GM12801 (cell line): Measurements from ENCODE around the gene TGFB3.

Experiments used
- CTCF ChIP-seq: IDR thresholded peaks from one replicate; pipeline ENCODE4 v1.5.1; 2011; ENCODE audit warnings: control low read depth; ENCODE audit not compliant: insufficient read length; ENCODE audit errors: extremely low read depth

The TGFB3 gene

DNA sequence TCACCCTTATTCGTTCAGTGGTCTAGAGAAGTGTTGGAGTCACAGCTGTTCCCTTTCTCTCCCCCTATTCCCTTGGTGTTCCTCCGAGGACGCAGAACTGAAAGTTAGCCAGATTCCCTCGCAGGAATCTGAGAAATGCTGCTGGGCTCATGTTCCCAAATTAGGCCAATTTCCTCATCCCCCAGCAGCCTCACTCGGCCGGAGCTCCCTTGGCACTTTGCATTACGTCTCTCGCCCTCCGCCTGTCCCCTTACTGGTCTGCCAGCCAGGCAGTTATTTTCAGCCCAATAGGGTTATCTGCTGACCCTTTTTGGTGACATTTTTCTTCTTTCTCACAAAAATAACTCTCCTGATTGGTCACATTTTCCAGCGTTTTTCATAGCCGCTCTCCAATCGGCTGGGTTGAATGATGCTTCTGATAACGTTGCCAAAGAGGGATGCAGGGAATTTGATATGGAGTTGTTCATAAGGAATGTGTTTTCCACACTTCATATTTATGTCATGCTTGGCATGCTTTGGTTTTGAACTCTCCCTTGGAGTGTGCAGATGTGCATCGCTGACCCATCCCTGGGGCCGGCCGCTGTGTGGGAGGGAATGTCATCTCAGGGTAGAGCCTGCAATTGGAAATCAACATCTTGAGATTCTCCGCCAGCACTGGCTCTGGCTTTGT lies 13.7 kb upstream of the TGFB3 start:
- no peak for TF ChIP-seq CTCF

- no peak for TF ChIP-seq CTCF
Measured at GRCh38 chr14:75993567-75994041, 11.8 kb upstream of the TGFB3 start.

GRCh38 chr14:75991753-75992152 lies 10.0 kb upstream of the TGFB3 start:
- no peak for TF ChIP-seq CTCF

DNA sequence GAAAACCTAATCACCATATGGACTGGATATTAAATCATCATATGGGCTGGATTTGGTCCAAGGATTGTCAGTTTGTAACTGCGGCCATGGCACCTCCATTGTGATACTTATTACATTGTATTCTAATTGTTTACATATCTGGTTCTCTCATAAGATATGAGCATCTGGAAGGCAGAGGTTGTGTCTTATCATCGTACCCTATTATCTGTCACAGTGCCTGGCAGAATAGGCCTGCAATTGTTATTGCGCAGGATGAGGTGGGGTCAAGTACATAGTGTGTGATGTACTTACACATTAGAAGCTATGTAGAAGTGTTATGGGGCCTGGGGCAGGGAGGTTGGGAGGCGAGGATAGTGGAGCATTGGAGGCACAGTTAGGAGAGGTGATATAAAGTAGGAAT lies 8.5 kb upstream of the TGFB3 start:
- no peak for TF ChIP-seq CTCF

DNA sequence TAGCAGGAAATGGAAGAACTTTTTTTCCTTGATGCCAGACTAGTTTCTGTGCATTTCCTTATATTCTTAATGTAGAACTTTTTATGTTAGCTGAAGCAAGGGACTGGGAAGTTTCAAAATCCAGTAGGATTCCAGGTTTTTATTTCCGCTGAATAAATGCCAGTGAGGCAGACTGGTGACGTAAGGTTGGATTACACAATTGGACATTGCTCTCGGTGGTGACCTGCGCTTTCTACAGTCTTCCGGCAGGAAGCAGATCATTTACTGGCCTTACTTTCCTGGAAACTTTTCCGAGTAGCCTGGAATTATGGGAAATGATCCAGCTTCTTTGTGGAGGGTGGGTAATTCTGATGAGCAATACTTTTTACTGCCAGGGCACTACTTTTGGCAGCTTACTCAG lies 7.3 kb upstream of the TGFB3 start:
- no peak for TF ChIP-seq CTCF

GRCh38 chr14:75987201-75987970 lies 5.6 kb upstream of the TGFB3 start:
- no peak for TF ChIP-seq CTCF

GRCh38 chr14:75986439-75986765 lies 4.6 kb upstream of the TGFB3 start:
- no peak for TF ChIP-seq CTCF
